GM23338 (cell line): ENCODE data around the gene VAMP3. TPM values are rescaled to one million over a fixed set of nuclear protein-coding genes. Genes with fewer than 3 reads are reported as not detected.

Source experiments
- ATAC-seq: fragments of 200-7000 bp; cut with Tn5 transposase; 3 replicates; pipeline ENCODE4 v1.9.1; 2020
- DNase-seq: peaks from one replicate; pipeline ENCODE4 v3.0.0-alpha.2; 2015; ENCODE audit warnings: low spot score
- H2AFZ ChIP-seq: fragments of 200-600 bp; sonication (generic); 2 replicates; pipeline ENCODE4 v1.8.0; 2016; ENCODE audit warnings: antibody characterized with exemption, mild to moderate bottlenecking, moderate library complexity
- H3F3A ChIP-seq: fragments of 200-600 bp; sonication (generic); replicated peaks from 2 replicates; pipeline ENCODE4 v1.8.0; 2017; ENCODE audit warnings: antibody characterized with exemption, mixed run types, low read depth
- H3K27ac ChIP-seq: fragments of 200-600 bp; sonication (generic); 2 replicates; pipeline ENCODE4 v1.6.1; 2016; ENCODE audit warnings: low read depth
- H3K27me3 ChIP-seq: fragments of 200-600 bp; sonication (generic); 2 replicates; pipeline ENCODE4 v1.8.0; 2016; ENCODE audit warnings: mild to moderate bottlenecking, mixed run types, moderate library complexity; ENCODE audit not compliant: insufficient read depth
- H3K36me3 ChIP-seq: fragments of 200-600 bp; sonication (generic); 2 replicates; pipeline ENCODE4 v1.8.0; 2016; ENCODE audit warnings: mild to moderate bottlenecking; ENCODE audit not compliant: insufficient read depth
- H3K4me1 ChIP-seq: fragments of 200-600 bp; sonication (generic); 2 replicates; pipeline ENCODE4 v1.8.0; 2016; ENCODE audit warnings: mild to moderate bottlenecking, moderate library complexity; ENCODE audit not compliant: insufficient read depth
- H3K4me2 ChIP-seq: fragments of 200-600 bp; sonication (generic); 2 replicates; pipeline ENCODE4 v1.7.1; 2017; ENCODE audit warnings: mixed run types
- H3K4me3 ChIP-seq: fragments of 200-600 bp; sonication (generic); 2 replicates; pipeline ENCODE4 v1.6.1; 2016; ENCODE audit warnings: mixed run types
- H3K79me2 ChIP-seq: fragments of 200-600 bp; sonication (generic); replicated peaks from 2 replicates; pipeline ENCODE4 v1.8.0; 2017; ENCODE audit warnings: mild to moderate bottlenecking; ENCODE audit not compliant: insufficient read depth
- H3K9me2 ChIP-seq: fragments of 200-600 bp; sonication (generic); 2 replicates; pipeline ENCODE4 v1.8.0; 2017; ENCODE audit not compliant: insufficient read depth
- H4K20me1 ChIP-seq: fragments of 200-600 bp; sonication (generic); replicated peaks from 2 replicates; pipeline ENCODE4 v1.8.0; 2017; ENCODE audit warnings: mild to moderate bottlenecking; ENCODE audit not compliant: insufficient read depth
- H3K27ac Mint-ChIP-seq: 2 replicates; pipeline ENCODE4 v1.8.0; 2020; ENCODE audit warnings: inconsistent platforms, mild to moderate bottlenecking, moderate library complexity, mixed read lengths
- H3K27me3 Mint-ChIP-seq: 3 replicates; pipeline ENCODE4 v1.8.0; 2022; ENCODE audit warnings: low read depth, mild to moderate bottlenecking, moderate library complexity, mixed read lengths, inconsistent platforms; ENCODE audit not compliant: insufficient read depth, poor library complexity
- H3K36me3 Mint-ChIP-seq: 3 replicates; pipeline ENCODE4 v1.8.0; 2021; ENCODE audit warnings: low read depth, mild to moderate bottlenecking, inconsistent platforms, moderate library complexity, mixed read lengths
- H3K4me1 Mint-ChIP-seq: 3 replicates; pipeline ENCODE4 v1.8.0; 2020; ENCODE audit warnings: mild to moderate bottlenecking, inconsistent platforms, mixed read lengths
- H3K4me3 Mint-ChIP-seq: 3 replicates; pipeline ENCODE4 v1.8.0; 2021; ENCODE audit warnings: moderate library complexity, mild to moderate bottlenecking, inconsistent platforms, mixed read lengths
- H3K9me3 Mint-ChIP-seq: 3 replicates; pipeline ENCODE4 v1.8.0; 2020; ENCODE audit warnings: moderate library complexity, mild to moderate bottlenecking, inconsistent platforms, mixed read lengths
- CREB1 ChIP-seq: fragments of 250-450 bp; sonication (Bioruptor Pico); IDR thresholded peaks from 2 replicates; pipeline ENCODE4 v1.5.0; 2020; ENCODE audit warnings: low read depth, mild to moderate bottlenecking, moderate library complexity
- EZH2 ChIP-seq: fragments of 200-600 bp; sonication (generic); IDR thresholded peaks from one replicate; pipeline ENCODE4 v1.8.0; 2017; ENCODE audit warnings: antibody characterized with exemption, mild to moderate bottlenecking, low read depth; ENCODE audit not compliant: unreplicated experiment
- EZH2phosphoT487 ChIP-seq: fragments of 200-600 bp; sonication (generic); IDR thresholded peaks from one replicate; pipeline ENCODE4 v1.8.1; 2018; ENCODE audit warnings: antibody characterized with exemption; ENCODE audit not compliant: unreplicated experiment
- JUNB ChIP-seq: IDR thresholded peaks from one replicate; pipeline ENCODE4 v1.6.1; 2016; ENCODE audit warnings: antibody characterized with exemption; ENCODE audit not compliant: unreplicated experiment
- NANOG ChIP-seq: IDR thresholded peaks from 2 replicates; pipeline ENCODE4 v1.6.1; 2016; ENCODE audit warnings: antibody characterized with exemption, borderline replicate concordance
- POLR2AphosphoS5 ChIP-seq: IDR thresholded peaks from 2 replicates; pipeline ENCODE4 v1.6.1; 2016; ENCODE audit warnings: antibody characterized with exemption, low read depth
- STAT1 ChIP-seq: IDR thresholded peaks from one replicate; pipeline ENCODE4 v1.6.1; 2016; ENCODE audit warnings: antibody characterized with exemption; ENCODE audit not compliant: unreplicated experiment
- ZNF114 ChIP-seq: fragments of 250-450 bp; sonication (Bioruptor Pico); IDR thresholded peaks from 2 replicates; pipeline ENCODE4 v1.5.0; 2020; ENCODE audit warnings: mild to moderate bottlenecking, moderate library complexity
- ZNF331 ChIP-seq: fragments of 250-450 bp; sonication (Bioruptor Pico); IDR thresholded peaks from 2 replicates; pipeline ENCODE4 v1.5.0; 2020; ENCODE audit warnings: low read depth, mild to moderate bottlenecking, moderate library complexity
- polyA plus RNA-seq: library from polyadenylated mRNA; unstranded; fragments of >200 nt; fragmentation: Nextera tagmentation; extraction: Ambion mirVana; gene quantifications from 2 replicates; pipeline ENCODE4 v1.2.1, GENCODE V29; 2016
- total RNA-seq: library from RNA; depleted of rRNA; stranded (reverse); fragments of >200 nt; shearing (Covaris generic); gene quantifications from 2 replicates; pipeline ENCODE4 v1.2.3, GENCODE V29; 2014
- TF ChIP-seq, protein P1 (sequence below): fragments of 250-450 bp; sonication (Bioruptor Pico); IDR thresholded peaks from 2 replicates; pipeline ENCODE4 v1.5.0; 2020; ENCODE audit warnings: mild to moderate bottlenecking, moderate library complexity
- TF ChIP-seq, protein P2 (sequence below): IDR thresholded peaks from 2 replicates; pipeline ENCODE4 v1.6.1; 2016; ENCODE audit warnings: antibody characterized with exemption

Gene VAMP3
- total and polyA plus RNA-seq, 2 experiments from 2014 or later, result 16.3 to 43.0 TPM

DNA sequence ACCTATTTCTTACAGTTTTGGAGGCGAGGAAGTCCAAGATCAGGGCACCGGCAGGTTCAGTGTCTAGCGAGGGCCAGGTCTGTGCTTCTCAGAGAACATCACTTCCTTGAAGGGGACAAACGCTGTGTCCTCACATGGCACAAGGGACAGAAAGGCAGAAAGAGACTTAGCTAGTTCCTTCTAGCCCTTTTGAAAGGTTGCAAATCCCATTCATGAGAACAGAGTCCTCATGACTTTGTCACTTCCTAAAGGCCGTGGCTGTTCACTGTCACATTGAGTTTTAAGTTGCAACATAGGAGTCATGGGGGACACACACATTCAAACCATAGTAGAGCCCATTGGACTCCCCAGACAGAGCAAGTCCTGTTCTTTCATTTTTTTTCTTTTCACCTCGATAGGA is 40.4 kb downstream of the VAMP3 start (continued):
- TF ChIP-seq, protein P1, sequence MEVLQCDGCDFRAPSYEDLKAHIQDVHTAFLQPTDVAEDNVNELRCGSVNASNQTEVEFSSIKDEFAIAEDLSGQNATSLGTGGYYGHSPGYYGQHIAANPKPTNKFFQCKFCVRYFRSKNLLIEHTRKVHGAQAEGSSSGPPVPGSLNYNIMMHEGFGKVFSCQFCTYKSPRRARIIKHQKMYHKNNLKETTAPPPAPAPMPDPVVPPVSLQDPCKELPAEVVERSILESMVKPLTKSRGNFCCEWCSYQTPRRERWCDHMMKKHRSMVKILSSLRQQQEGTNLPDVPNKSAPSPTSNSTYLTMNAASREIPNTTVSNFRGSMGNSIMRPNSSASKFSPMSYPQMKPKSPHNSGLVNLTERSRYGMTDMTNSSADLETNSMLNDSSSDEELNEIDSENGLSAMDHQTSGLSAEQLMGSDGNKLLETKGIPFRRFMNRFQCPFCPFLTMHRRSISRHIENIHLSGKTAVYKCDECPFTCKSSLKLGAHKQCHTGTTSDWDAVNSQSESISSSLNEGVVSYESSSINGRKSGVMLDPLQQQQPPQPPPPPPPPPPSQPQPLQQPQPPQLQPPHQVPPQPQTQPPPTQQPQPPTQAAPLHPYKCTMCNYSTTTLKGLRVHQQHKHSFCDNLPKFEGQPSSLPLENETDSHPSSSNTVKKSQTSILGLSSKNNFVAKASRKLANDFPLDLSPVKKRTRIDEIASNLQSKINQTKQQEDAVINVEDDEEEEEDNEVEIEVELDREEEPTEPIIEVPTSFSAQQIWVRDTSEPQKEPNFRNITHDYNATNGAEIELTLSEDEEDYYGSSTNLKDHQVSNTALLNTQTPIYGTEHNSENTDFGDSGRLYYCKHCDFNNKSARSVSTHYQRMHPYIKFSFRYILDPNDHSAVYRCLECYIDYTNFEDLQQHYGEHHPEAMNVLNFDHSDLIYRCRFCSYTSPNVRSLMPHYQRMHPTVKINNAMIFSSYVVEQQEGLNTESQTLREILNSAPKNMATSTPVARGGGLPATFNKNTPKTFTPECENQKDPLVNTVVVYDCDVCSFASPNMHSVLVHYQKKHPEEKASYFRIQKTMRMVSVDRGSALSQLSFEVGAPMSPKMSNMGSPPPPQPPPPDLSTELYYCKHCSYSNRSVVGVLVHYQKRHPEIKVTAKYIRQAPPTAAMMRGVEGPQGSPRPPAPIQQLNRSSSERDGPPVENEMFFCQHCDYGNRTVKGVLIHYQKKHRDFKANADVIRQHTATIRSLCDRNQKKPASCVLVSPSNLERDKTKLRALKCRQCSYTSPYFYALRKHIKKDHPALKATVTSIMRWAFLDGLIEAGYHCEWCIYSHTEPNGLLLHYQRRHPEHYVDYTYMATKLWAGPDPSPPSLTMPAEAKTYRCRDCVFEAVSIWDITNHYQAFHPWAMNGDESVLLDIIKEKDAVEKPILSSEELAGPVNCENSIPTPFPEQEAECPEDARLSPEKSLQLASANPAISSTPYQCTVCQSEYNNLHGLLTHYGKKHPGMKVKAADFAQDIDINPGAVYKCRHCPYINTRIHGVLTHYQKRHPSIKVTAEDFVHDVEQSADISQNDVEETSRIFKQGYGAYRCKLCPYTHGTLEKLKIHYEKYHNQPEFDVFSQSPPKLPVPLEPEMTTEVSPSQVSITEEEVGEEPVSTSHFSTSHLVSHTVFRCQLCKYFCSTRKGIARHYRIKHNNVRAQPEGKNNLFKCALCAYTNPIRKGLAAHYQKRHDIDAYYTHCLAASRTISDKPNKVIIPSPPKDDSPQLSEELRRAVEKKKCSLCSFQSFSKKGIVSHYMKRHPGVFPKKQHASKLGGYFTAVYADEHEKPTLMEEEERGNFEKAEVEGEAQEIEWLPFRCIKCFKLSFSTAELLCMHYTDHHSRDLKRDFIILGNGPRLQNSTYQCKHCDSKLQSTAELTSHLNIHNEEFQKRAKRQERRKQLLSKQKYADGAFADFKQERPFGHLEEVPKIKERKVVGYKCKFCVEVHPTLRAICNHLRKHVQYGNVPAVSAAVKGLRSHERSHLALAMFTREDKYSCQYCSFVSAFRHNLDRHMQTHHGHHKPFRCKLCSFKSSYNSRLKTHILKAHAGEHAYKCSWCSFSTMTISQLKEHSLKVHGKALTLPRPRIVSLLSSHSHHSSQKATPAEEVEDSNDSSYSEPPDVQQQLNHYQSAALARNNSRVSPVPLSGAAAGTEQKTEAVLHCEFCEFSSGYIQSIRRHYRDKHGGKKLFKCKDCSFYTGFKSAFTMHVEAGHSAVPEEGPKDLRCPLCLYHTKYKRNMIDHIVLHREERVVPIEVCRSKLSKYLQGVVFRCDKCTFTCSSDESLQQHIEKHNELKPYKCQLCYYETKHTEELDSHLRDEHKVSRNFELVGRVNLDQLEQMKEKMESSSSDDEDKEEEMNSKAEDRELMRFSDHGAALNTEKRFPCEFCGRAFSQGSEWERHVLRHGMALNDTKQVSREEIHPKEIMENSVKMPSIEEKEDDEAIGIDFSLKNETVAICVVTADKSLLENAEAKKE (CRISPR knock-in tag), result no peak

DNA sequence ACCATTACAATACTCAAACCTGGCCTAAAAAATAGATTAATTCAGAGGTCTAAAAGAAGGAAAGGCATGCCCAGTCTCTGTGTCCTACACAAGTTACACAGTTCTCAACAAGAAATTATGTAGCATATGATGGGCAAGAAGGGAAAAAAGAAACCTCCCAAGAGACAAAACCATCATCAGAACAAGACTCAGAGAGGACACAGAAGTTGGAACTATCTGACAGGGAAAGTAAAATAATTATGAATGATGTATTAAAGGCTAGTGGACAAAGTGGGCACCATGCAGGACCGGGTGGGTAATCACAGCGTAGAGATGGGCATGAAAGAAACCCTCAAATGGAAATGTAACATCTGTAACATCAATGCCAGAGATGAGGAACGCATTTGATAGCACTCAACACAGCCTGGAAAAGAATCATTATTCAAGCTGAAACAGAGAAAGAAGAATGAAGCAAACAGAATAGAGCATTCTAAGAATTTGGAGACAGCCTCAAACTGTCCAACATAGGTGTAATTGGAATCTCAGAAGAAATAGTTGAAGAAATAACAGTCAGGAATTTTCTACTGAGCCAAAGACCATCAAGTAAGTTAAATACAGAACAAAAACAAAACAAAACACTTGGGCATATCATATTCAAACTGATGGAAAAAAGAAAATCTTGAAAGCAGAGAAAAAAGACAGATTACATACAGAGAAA is 42.7 kb downstream of the VAMP3 start:
- Histone ChIP-seq H3F3A (no peaks in the 10 kb centered on the region), H3K4me3 (no peak overlapping the region)
- no peak overlapping the region for H3K27ac Mint-ChIP-seq
- TF ChIP-seq EZH2phosphoT487 (no peak), EZH2 (no peak), POLR2AphosphoS5 (no peak), STAT1 (no peak), CREB1 (CRISPR knock-in tag) (no peak), JUNB (no peak), ZNF114 (CRISPR knock-in tag) (no peak), NANOG (no peak), ZNF331 (CRISPR knock-in tag) (no peak)
- TF ChIP-seq, protein P2, sequence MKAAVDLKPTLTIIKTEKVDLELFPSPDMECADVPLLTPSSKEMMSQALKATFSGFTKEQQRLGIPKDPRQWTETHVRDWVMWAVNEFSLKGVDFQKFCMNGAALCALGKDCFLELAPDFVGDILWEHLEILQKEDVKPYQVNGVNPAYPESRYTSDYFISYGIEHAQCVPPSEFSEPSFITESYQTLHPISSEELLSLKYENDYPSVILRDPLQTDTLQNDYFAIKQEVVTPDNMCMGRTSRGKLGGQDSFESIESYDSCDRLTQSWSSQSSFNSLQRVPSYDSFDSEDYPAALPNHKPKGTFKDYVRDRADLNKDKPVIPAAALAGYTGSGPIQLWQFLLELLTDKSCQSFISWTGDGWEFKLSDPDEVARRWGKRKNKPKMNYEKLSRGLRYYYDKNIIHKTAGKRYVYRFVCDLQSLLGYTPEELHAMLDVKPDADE, result no peak

More for the DNA sequence above, 42.7 kb downstream of the VAMP3 start:
- H3K27me3 ChIP-seq, result no peaks in the 10 kb centered on the region
- peaks cover 22% of the 10 kb centered on the region; the same call in 1 of the 2 replicates for H3K36me3 ChIP-seq
- H3K4me2 ChIP-seq, result no peak overlapping the region
- H3K27me3 Mint-ChIP-seq, result no peaks in the 10 kb centered on the region
- H2AFZ ChIP-seq, result no peak overlapping the region
- no peak overlapping the region for H3K27ac ChIP-seq
- no peaks in the 10 kb centered on the region for H3K4me1 Mint-ChIP-seq
- H3K79me2 ChIP-seq, result no peaks in the 10 kb centered on the region
- 0 out of 2 replicates have a peak, but pooled peaks cover 7% of the 10 kb centered on the region for H4K20me1 ChIP-seq
- no peaks in the 10 kb centered on the region for H3K9me2 ChIP-seq
- DNase-seq (no peak), ATAC-seq (no peak)
- peaks cover 40% of the 10 kb centered on the region for H3K36me3 Mint-ChIP-seq
- H3K4me1 ChIP-seq, result no peaks in the 10 kb centered on the region
- peaks cover 16% of the 10 kb centered on the region for H3K9me3 Mint-ChIP-seq
- no peak overlapping the region for H3K4me3 Mint-ChIP-seq
